Endothelial cell (in vitro differentiated cells): ENCODE data around the gene DOK6. TPM values are rescaled to one million over a fixed set of nuclear protein-coding genes. Genes with fewer than 3 reads are reported as not detected.

Experiments
- DNase-seq: peaks from one replicate; pipeline ENCODE4 v3.0.0; 2021; ENCODE audit warnings: low spot score
- H3K27ac Mint-ChIP-seq: one replicate; pipeline ENCODE4 v1.8.0; 2021; ENCODE audit warnings: mixed read lengths, inconsistent platforms; ENCODE audit not compliant: unreplicated experiment
- H3K27me3 Mint-ChIP-seq: one replicate; pipeline ENCODE4 v1.8.0; 2021; ENCODE audit warnings: mild to moderate bottlenecking, moderate library complexity, mixed read lengths, inconsistent platforms; ENCODE audit not compliant: unreplicated experiment
- H3K36me3 Mint-ChIP-seq: one replicate; pipeline ENCODE4 v1.8.0; 2021; ENCODE audit warnings: mild to moderate bottlenecking, low read depth, mixed read lengths, inconsistent platforms; ENCODE audit not compliant: unreplicated experiment
- H3K4me1 Mint-ChIP-seq: one replicate; pipeline ENCODE4 v1.8.0; 2021; ENCODE audit warnings: mild to moderate bottlenecking, mixed read lengths, inconsistent platforms; ENCODE audit not compliant: unreplicated experiment
- H3K4me3 Mint-ChIP-seq: one replicate; pipeline ENCODE4 v1.8.0; 2021; ENCODE audit warnings: mild to moderate bottlenecking, mixed read lengths, inconsistent platforms; ENCODE audit not compliant: unreplicated experiment
- H3K9me3 Mint-ChIP-seq: one replicate; pipeline ENCODE4 v1.8.0; 2021; ENCODE audit warnings: mixed read lengths, inconsistent platforms; ENCODE audit not compliant: unreplicated experiment
- total RNA-seq: library from RNA; stranded (reverse); fragmentation: NEBNext Ultra II Directional; extraction: Animal tissue kit (Norgen Biotek cat#: 25700); gene quantifications from one replicate; pipeline ENCODE4 v1.2.1, GENCODE V29; 2021; ENCODE audit not compliant: unreplicated experiment
- TF ChIP-seq, protein P1 (sequence below): fragments of 200-600 bp; sonication (generic); IDR thresholded peaks from one replicate; pipeline ENCODE4 v1.5.0; 2021; ENCODE audit warnings: antibody characterized with exemption; ENCODE audit not compliant: unreplicated experiment

DOK6 gene
- total RNA-seq, 1 donor from 2014 or later, result 2.2 TPM

DNA sequence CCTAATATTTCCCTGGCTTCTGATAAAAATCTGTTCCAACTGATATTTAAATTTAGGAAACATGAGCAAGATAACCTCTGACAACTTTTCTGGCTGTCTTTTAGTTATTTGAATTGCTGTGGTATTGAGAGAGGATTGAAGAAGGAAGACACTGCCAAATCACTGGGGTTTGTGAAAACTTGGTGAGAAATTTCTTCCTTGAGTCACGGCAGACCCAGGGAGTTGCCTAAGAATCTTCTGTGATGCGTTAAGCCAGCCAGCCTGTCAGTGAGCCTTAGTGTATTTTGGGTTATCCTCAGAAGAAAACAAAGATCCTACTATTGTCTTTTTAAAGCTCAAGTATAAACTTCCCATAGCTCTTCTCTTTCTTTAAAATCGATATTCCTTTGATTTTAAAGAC is 17.5 kb upstream of the DOK6 start:
- TF ChIP-seq, protein P1, sequence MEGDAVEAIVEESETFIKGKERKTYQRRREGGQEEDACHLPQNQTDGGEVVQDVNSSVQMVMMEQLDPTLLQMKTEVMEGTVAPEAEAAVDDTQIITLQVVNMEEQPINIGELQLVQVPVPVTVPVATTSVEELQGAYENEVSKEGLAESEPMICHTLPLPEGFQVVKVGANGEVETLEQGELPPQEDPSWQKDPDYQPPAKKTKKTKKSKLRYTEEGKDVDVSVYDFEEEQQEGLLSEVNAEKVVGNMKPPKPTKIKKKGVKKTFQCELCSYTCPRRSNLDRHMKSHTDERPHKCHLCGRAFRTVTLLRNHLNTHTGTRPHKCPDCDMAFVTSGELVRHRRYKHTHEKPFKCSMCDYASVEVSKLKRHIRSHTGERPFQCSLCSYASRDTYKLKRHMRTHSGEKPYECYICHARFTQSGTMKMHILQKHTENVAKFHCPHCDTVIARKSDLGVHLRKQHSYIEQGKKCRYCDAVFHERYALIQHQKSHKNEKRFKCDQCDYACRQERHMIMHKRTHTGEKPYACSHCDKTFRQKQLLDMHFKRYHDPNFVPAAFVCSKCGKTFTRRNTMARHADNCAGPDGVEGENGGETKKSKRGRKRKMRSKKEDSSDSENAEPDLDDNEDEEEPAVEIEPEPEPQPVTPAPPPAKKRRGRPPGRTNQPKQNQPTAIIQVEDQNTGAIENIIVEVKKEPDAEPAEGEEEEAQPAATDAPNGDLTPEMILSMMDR, result no peak
- Mint-ChIP-seq H3K4me3 (no peak overlapping the region), H3K4me1 (no peaks in the 10 kb centered on the region), H3K9me3 (no peaks in the 10 kb centered on the region), H3K36me3 (no peaks in the 10 kb centered on the region), H3K27me3 (no peaks in the 10 kb centered on the region), H3K27ac (no peak overlapping the region)
- DNase-seq, result no peak

DNA sequence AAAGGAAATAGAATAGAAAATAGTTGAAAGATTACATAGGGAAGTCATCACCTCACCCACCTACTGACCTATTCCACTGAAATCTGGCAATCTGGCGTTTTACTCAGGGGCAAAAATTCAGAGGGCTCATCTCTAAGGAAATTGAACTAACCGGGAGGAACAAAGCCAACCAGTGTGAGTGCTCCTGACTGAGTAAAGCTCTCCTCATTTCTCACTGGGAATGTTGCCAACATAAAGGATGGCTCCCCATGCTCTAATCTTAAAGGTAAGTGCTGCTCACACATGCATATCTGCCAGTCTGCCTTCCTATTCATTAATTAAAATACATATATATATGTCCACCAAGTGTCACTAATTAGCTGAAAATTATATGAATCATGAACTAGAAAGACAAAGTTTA is 13.5 kb upstream of the DOK6 start:
- TF ChIP-seq, protein P1, result no peak
- Mint-ChIP-seq H3K27me3 (no peaks in the 10 kb centered on the region), H3K4me3 (no peak overlapping the region), H3K36me3 (no peaks in the 10 kb centered on the region), H3K27ac (no peak overlapping the region), H3K4me1 (no peaks in the 10 kb centered on the region), H3K9me3 (no peaks in the 10 kb centered on the region)
- DNase-seq, result no peak

DNA sequence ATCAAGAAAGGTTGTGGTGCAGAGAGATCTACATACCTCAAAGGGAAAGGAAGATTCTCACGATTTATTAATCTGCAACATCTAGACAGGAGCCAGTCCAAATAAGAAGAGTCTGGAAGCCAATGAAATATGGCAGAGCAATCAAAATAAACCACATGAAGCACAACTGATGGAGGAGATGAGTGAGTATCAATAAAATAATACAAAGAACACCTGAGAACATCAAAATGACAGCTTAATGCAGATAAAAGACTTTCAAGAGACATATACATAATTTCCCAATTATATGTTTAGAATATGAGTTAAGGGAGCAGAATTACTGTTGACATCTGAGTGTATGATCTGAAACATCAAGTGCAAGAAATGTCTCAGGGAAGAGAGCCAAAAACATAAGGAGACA is 12.5 kb upstream of the DOK6 start:
- no peak for DNase-seq
- Mint-ChIP-seq H3K4me3 (no peak overlapping the region), H3K4me1 (no peaks in the 10 kb centered on the region), H3K27me3 (no peaks in the 10 kb centered on the region), H3K27ac (no peak overlapping the region), H3K9me3 (no peaks in the 10 kb centered on the region), H3K36me3 (no peaks in the 10 kb centered on the region)
- TF ChIP-seq, protein P1, result no peak

DNA sequence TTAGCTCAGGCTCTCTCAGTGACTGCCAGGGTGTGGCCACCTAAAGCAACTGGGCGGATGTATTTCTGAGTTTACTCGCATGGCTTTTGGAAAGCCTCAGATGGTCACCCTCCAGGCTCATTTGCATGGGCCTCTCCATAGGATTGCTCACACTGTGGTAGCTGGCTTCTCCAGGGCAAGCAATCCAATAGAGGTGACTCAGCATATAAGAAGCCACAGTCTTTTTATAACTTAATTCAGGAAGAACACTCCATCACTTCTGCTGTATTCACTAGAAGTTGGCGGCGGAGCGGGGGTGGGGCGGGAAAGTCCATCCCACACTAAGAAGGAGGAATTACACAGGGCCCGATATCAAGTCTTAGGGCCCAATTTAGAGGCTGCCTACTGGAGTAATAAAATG is 3.6 kb upstream of the DOK6 start:
- no peak for DNase-seq
- Mint-ChIP-seq H3K36me3 (no peaks in the 10 kb centered on the region), H3K4me1 (peaks cover 5% of the 10 kb centered on the region), H3K27me3 (peaks cover 5% of the 10 kb centered on the region), H3K4me3 (no peak overlapping the region), H3K9me3 (no peaks in the 10 kb centered on the region), H3K27ac (no peak overlapping the region)
- TF ChIP-seq, protein P1, result no peak

DNA sequence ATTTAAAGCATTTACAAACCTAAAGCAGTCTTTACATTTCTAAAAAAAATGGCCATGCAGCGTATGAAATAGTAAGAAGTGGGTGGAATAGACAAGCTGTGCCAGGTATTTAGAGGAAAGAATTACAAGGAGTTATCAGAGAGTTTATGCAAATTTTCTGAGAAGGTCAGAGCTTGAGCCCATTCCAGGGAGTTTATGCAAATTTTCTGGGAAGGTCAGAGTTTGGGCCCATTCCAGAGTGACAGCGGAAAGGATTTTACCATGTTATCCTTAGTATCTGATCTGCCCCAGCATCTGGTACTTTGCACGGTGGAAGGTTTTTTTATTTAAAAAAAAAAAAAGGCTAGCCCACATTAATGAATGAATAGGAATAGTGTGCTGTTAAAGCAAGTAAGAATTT is 1.4 kb upstream of the DOK6 start:
- Mint-ChIP-seq H3K4me1 (peaks cover 9% of the 10 kb centered on the region), H3K4me3 (no peak overlapping the region), H3K9me3 (no peaks in the 10 kb centered on the region), H3K27me3 (peaks cover 14% of the 10 kb centered on the region), H3K36me3 (no peaks in the 10 kb centered on the region), H3K27ac (no peak overlapping the region)
- DNase-seq, result no peak
- TF ChIP-seq, protein P1, result no peak
